ENCODE results near the gene TSPAN1.

Gene TSPAN1

GRCh38 chr1:46187106-46187869, 12.4 kb downstream of the TSPAN1 start:
- no peak for DNase-seq (ENCODE audit: low read depth in 2 of 2)

GRCh38 chr1:46188295-46189030, 13.6 kb downstream of the TSPAN1 start:
- DNase-seq (ENCODE audit: low read depth in 2 of 2), result no peak

- no peak for DNase-seq (ENCODE audit: low read depth in 2 of 2)
These were observed 15.7 kb downstream of the TSPAN1 start for GRCh38 chr1:46190539-46190938.

GRCh38 chr1:46191033-46191701, 16.3 kb downstream of the TSPAN1 start:
- no peak for DNase-seq (ENCODE audit: low read depth in 2 of 2)

- DNase-seq (ENCODE audit: low read depth in 2 of 2), result no peak
These were observed 17.3 kb downstream of the TSPAN1 start for GRCh38 chr1:46192171-46192570.

- DNase-seq (ENCODE audit: low read depth in 2 of 2), result no peak
These were observed 18.4 kb downstream of the TSPAN1 start for GRCh38 chr1:46193285-46193684.

- DNase-seq (ENCODE audit: low read depth in 2 of 2), result no peak
These were observed 19.2 kb downstream of the TSPAN1 start for GRCh38 chr1:46193984-46194570.

GRCh38 chr1:46194641-46195193, 19.8 kb downstream of the TSPAN1 start:
- DNase-seq (ENCODE audit: low read depth in 2 of 2), result no peak

- DNase-seq (ENCODE audit: low read depth in 2 of 2), result no peak
These were observed 21.7 kb downstream of the TSPAN1 start for GRCh38 chr1:46196609-46197008.

GRCh38 chr1:46197560-46197963, 22.7 kb downstream of the TSPAN1 start:
- no peak for DNase-seq (ENCODE audit: low read depth in 2 of 2)

GRCh38 chr1:46197964-46198811, 23.3 kb downstream of the TSPAN1 start, which contains the start of gene POMGNT1:
Gene POMGNT1 (minus strand): TSS chr1:46198434. CDS start chr1:46197821, 613 bp downstream.
- DNase-seq (ENCODE audit: low read depth in 2 of 2), result peak in 1 of 2 experiments; percentile 36

GRCh38 chr1:46199233-46199749, 24.4 kb downstream of the TSPAN1 start:
- no peak for DNase-seq (ENCODE audit: low read depth in 2 of 2)

GRCh38 chr1:46203738-46204405, 29.0 kb downstream of the TSPAN1 start:
- DNase-seq (ENCODE audit: low read depth in 2 of 2), result no peak

- no peak for DNase-seq (ENCODE audit: low read depth in 2 of 2)
These were observed 29.5 kb downstream of the TSPAN1 start for GRCh38 chr1:46204406-46204742.

GRCh38 chr1:46205141-46205540, 30.3 kb downstream of the TSPAN1 start:
- DNase-seq (ENCODE audit: low read depth in 2 of 2), result no peak

GRCh38 chr1:46205791-46206190, 30.9 kb downstream of the TSPAN1 start:
- no peak for DNase-seq (ENCODE audit: low read depth in 2 of 2)

- DNase-seq (ENCODE audit: low read depth in 2 of 2), result no peak
These were observed 31.5 kb downstream of the TSPAN1 start for GRCh38 chr1:46206399-46206798.

- DNase-seq (ENCODE audit: low read depth in 2 of 2), result no peak
These were observed 35.7 kb downstream of the TSPAN1 start for GRCh38 chr1:46210561-46210960.

- no peak for DNase-seq (ENCODE audit: low read depth in 2 of 2)
These were observed 36.2 kb downstream of the TSPAN1 start for GRCh38 chr1:46211051-46211450.

GRCh38 chr1:46215504-46215903, 40.6 kb downstream of the TSPAN1 start:
- no peak for DNase-seq (ENCODE audit: low read depth in 2 of 2)
